HG03378 (cell line): ENCODE results near the gene ITIH1.
"Not testable (repeated sequence)": the region's sequence is repeated elsewhere in the genome, so short reads cannot be mapped to it uniquely, and the experiment has no call there.

Experiments
- ATAC-seq: cut with Tn5 transposase; IDR thresholded peaks from one replicate; pipeline ENCODE4 v1.9.1; 2021; ENCODE audit warnings: mild to moderate bottlenecking, moderate library complexity; ENCODE audit not compliant: unreplicated experiment

The ITIH1 gene

DNA sequence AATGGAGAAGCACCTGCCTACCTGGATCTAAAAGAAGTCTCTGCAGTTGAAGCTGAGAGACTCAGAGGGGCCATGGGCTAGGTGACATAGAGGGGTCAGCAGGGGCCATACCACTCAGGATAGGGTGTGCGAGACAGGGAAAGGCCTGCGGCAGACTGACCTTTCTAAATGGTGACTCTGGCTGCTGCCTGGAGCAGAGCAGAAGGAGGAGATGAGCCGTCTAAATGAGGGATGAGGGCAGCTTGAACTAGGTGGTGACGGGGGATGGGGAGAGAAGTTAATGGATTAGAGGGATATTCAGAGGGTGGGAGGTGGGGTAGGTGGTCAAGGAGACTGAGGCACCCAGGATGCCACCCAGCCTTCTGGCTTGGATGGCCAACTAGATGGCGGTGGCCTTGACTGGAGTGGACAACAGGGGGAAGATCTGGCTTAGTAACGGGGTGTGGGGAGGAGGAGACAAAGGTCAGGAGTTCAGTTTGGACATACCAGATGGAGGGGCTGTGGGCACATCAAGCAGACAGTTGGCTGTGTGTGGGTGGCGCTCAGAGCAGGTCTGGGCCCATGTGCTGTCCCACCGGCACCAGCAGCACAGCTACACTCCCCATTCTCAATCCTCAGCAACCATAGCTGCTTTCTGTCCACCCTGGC lies 3.2 kb upstream of the ITIH1 start:
- ATAC-seq: no peak

DNA sequence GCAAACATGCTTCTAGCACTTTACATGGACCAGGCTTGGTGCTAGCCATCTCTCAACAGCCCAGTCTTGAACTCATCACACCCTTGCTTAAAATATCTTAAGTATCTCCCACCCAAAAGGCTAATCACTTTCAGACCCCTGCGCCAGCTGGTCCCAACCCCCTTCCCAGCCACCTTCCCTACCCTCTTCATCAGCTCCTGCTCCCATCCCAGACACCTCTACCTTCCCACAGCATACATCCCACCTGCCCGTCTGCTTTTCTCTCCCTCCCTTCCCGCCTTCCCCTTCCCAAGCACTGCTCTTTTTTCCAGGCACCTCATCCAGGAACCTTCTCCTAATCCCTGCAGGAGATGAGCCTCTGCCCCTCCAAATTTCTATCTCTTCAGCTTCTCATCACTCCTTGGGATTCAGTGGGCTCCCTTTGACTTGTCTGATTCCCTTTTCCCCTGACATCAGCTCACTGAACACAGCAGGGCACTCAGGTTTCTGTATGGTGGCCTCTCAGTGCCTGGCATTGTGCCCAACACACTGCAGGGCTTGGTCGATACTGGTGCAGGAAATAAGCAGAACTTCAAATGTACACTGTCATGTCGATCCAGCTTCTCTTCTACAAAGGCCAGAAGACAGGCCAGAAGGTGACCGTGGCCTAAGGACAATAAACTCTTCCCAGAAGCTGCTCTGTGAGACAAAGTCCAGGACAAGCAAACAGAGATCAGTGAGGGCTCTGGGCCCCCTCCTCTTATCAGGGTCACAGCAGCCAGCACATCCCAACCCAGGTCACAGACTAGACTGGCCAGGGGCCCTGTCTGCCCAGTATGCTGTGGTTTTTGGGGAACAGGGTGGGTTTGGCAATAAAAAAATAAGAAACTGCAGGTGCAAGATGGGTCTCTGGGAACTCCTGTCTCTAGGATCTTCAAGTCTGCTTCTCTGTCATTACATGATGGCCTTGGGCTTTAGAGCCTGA lies 2.2 kb upstream of the ITIH1 start:
- no peak for ATAC-seq

DNA sequence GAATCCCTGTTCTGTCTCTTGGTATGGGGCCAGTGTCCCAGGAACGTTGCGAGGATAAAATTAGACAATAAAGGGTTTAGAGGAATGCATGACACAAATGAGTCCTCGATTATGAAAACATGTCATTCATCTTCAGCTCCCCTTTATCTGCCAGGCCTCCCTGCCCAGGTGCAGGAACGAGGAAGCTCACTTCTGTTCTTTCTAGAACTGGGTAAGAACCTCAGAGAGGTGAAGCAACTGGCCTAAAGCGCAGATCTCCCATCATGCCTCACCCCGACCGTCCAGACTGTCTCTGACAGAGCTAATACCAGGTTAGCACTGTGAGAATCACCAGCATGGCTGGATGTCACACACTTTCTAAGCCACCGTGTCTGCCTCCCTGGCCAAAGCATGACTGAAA lies 1.5 kb upstream of the ITIH1 start:
- no peak for ATAC-seq

DNA sequence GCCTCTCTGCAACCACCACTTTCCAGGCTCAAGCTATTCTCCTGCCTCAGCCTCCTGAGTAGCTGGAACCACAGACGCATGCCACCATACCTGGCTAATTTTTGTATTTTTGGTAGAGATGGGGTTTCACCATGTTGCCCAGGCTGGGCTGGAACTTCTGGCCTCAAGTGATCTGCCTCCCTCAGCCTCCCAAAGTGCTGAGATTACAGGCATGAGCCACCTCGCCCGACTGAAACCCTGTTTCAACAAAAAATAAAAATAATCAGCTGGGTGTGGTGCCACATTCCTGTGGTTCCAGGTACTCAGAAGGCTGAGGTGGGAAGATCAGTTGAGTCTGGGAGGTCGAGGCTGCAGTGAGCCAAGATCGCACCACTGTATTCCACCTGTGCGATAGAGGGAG lies 913 bp upstream of the ITIH1 start:
- not testable (repeated sequence) for ATAC-seq

DNA sequence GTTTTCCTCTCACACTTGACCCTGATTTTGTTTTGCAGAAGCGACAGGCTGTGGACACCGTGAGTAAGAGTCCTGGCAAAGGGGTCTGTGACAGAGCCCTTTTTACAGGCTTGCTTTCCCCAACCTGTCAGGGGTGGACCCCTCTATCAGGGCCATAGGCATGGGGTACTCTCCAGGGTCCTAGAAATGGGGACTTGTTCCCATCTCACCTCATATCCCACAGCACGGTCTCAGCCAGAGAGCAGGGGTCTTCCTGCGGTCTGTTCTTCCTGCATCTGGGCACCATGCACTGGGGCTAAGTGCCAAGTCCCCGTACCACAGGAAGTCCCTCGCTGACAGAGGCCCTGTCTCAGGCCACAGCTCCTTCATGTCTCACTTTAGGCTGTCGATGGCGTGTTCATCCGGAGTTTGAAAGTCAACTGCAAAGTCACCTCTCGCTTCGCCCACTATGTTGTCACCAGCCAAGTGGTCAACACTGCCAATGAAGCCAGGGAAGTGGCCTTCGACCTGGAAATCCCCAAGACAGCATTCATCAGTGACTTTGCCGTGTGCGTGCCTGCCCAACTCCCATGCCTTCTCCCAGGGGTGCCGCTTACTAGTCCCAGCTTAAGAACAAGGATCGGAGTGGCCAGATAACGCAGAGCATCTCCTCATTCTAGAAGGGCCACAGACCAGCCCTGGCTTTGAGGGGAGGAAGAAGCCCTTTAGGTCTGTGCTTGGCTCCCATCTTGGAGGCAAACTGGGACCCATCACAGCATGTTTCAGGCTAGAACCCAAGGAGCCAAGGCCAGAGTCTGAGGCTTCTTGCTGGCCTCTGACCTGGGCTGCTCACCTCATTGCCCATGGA lies 783 bp downstream of the ITIH1 start:
- no peak for ATAC-seq

DNA sequence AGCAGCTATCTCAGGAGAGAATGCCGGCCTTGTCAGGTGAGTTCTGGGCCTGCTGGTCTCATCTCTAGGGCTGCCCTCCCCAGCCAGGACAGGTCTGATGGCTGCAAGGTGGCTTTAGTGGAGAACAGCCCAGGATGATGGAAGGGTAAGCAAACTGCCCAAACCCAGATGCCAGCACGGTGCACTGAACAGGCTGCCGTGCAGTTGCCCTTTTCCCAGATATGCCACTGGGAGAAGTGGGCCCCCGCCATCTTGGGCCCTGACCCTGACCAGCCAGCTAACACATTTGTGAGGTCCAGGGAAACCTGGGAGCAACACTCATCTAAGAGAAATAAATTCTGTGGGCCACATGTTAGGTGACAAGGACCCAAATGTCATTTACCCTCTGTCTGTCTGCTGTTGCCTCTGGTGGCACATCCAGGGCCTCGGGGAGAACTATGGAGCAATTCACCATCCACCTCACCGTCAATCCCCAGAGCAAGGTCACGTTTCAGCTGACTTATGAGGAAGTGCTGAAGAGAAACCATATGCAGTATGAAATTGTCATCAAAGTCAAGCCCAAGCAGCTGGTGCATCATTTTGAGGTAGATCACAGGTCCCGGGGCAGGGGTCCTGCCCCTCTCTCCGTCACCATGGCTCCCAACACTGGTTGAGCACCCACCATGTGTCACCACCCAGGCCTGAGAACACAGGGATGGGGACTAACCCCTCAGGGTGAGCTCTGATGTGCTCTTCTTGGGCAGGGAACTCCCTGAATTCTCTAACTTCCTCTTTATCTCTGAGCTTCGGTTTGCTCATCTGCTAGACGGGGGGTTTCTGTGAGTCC lies 1.8 kb downstream of the ITIH1 start:
- ATAC-seq: peak; percentile 61

DNA sequence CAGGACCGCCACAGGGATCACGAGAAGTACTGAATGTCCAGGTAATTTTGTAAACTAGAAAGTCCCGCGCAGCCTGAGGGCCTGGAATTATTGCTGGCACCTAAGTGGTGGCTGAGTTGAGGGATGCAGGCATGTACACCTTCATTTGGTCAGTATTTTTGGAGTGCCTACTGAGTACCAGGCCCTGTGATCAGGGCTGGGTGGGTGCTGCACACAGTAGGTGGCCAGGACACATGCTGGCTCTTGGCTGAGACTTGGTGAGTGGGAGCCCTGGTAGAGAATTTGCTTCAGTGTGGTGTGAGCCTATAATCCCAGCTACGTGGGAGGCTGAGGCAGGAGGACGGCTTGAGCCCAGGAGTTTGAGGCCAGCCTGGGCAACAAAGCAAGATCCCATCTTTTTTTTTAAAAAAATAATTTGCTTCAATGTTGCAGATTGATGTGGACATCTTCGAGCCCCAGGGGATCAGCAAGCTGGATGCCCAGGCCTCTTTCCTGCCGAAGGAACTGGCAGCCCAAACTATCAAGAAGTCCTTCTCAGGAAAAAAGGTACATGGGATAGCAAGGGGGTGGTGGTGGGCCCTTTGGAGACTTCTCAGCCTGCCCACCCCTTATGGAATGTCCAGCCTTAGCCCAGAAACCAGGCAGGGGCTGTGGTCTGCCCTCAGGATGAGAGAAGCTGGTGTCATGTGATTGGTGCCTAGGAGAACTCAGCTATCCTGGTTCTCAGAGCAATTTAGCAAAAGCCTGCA lies 2.6 kb downstream of the ITIH1 start:
- ATAC-seq: peak; percentile 17

DNA sequence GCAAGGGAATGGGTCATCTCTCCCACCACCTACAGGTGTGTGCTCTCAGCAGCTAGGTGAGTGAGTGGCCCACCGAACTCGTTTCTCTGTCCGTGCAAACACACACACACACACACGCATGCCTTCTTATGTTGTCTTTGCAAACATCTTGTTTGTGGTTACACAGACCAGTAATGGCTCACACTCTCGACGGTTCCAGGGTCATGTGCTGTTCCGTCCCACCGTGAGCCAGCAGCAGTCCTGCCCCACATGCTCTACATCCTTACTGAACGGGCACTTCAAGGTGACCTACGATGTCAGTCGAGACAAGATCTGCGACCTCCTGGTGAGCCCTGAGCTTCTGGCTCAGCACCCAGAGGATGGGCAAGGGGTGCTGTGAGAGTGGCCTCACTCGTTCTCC lies 4.3 kb downstream of the ITIH1 start:
- no peak for ATAC-seq

DNA sequence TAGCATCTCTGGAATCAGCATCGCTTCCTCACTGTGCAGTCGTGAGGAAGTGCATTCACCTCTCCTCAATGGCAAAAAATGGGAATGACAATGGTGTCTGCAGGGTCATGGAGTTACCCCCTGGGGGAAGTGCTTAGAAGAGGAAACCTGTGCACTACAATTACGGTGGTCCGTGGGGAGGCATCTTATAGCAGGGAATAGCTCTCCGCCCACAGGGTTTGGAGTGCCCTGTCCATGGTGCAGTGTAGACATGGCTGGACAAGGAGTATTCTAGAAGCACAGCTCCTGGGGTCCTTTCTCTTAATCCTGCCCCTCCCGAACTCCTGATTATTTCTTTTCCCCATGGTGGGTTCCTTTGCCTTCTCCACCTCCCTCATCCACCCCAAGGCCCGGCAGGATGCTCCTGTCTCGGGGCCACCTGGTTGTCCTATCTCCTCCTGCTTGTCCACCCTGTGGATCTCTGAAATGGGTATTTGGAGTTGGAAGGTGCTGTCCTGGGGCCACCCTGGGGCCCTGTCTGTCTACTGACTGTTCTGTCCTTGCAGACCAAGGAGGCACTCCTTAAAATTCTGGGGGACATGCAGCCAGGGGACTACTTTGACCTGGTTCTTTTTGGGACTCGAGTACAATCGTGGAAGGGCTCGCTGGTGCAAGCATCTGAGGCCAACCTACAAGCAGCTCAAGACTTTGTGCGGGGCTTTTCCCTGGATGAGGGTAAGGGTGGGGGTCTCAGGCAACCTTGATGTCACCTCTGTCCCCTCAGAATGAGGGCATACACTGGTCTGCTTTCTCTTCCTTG lies 5.2 kb downstream of the ITIH1 start:
- no peak for ATAC-seq

DNA sequence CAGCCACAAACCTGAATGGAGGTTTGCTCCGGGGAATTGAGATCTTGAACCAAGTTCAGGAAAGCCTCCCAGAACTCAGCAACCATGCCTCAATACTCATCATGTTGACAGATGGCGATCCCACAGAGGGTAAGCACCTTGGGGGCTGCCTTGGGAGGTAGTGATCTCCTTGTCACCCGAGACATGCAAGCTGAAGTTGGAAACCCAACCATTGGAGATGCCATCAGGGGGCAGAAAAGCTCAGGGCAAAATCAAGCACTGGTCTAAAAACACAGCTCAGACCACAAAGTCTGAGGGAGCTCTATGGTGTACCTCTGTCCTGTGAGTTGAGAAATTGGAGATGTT lies 5.8 kb downstream of the ITIH1 start:
- no peak for ATAC-seq

DNA sequence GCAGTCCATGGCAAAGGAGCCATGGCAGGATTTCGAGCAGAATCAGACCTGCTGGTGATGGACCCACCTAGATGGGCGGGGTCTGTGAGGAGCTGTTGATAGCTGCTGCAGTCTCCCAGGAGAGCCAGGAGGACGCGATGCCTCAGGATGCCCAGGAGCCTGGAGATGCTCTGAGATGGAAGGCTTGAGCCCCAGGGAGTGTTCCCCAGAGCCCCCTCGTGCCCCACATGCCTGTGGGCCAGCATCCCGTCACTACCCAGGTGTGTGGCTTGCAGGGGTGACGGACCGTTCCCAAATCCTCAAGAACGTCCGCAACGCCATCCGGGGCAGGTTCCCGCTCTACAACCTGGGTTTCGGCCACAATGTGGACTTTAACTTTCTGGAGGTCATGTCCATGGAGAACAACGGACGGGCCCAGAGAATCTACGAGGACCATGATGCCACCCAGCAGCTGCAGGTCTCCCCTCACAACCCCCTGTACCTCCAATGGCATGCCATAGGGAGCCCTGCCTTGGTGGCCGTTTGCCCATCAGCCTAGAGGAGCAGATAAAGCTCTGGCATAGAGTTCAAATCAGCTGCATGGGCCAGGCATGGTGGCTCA lies 6.7 kb downstream of the ITIH1 start:
- no peak for ATAC-seq

DNA sequence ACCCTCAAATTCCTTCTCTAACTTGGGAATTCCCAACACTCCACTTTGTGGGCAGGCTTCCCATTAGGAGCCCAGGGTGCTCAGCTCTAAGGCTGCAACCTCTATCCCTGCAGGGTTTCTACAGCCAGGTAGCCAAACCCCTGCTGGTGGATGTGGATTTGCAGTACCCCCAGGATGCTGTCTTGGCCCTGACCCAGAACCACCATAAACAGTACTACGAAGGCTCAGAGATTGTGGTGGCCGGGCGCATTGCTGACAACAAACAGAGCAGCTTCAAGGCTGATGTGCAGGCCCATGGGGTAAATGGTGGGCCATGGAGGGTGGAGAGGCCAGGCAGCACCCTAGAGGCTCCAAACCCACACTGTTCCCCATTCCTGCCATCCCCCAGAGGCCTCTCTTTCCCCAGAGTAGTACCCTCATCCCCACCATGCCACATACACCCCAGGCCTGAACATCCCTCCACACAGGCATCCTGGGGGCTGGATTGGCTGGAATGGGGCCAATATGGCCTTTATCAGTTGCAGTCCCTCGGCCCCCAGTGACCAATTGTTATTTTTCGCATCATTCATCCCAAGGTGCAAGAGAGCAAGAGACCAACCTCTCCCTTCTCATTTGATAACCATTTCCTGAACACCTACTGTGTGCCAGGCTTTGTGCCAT lies 7.7 kb downstream of the ITIH1 start:
- no peak for ATAC-seq

DNA sequence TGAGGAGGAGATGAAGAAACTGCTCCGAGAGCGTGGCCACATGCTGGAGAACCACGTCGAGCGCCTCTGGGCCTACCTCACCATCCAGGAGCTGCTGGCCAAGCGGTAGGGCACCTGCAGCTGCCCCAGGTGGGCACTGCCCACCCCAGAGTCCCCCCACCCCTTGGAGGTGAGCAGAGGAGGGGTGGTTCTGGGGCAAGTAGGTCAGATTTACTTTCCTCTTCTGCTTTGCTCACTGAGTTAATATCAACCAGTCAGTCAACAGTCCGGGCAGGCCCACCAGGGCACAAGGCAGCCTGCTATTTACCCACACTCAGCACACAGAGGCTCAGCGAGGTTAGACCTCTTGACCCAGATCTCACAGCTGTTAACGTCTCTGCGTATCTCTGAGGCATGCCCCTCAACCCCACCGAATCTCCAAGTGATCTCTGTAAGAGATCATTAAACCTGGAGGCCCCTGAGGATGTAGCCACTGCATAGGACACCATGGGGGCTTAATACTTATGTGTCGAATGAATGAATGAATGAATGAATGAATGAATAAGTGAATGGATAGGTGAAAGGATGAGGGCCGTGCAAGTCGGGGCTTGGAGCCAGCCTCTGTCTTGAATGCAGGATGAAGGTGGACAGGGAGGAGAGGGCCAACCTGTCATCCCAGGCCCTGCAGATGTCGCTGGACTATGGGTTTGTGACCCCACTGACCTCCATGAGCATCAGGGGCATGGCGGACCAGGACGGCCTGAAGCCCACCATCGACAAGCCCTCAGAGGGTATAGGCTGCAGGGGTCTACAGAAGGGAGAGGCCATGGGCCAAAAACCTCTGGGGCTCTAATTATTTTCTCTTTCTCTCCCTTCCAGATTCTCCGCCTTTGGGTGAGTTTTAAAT lies 9.2 kb downstream of the ITIH1 start:
- ATAC-seq: no peak

DNA sequence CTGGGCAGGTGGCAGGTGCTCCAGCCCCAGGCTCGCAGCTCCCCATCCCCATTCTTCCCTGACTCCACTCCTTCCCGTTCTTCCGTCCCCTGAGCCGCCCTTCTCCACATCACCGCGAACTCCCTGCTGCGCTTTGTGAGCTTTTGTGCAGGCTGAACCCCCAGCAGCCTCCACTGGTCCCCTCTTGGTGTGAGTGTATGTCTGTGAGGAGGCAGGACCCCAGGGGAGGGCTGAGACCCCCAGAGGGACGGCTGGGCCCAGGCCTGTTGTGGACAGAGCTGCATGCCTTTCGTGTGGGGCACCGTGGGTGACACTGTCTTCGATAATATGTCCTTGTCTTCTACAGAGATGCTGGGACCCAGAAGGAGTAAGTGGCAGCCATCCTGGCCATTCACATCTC lies 9.8 kb downstream of the ITIH1 start:
- no peak for ATAC-seq

DNA sequence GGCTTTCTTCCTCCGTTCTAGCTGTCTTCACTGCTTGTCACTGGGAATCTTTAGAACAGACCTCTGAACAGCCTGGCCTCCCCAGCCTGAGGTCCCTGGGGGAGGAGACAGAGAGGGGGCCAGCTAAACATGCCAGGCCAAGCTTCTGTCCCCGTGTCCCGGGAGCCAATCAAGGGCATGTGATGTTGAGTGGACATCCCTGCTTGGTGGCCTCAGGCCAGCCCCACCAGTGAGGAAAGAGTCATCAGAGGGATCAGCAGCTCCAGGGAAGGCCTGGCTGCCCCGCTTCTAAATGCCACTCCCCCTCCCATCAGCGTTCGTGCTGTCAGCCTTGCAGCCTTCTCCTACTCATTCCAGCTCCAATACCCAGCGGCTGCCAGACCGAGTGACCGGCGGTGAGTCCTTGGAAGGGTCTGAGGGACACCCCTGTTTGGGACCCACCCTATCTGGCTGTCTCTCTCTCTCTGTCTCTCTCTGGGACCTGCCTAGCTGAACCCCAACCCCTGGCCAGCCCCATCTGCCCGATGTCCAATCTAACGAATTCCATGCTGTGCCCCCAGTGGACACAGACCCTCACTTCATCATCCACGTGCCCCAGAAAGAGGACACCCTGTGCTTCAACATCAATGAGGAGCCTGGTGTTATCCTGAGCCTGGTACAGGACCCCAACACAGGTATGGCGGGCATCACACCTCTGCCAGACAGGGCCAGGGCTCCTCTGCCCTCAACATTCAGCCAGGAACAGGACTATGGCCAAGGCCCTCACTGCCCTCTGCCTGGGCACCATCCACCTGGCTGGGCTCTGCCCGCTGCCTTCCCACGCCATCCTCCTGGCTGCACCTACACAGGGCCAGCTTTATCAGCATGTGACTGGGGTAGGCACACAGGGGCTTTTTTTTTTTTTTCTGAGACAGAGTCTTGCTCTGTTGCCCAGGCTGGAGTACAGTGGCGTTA lies 10.6 kb downstream of the ITIH1 start:
- no peak for ATAC-seq
